Measurements from ENCODE around the gene RGS10.

DNA sequence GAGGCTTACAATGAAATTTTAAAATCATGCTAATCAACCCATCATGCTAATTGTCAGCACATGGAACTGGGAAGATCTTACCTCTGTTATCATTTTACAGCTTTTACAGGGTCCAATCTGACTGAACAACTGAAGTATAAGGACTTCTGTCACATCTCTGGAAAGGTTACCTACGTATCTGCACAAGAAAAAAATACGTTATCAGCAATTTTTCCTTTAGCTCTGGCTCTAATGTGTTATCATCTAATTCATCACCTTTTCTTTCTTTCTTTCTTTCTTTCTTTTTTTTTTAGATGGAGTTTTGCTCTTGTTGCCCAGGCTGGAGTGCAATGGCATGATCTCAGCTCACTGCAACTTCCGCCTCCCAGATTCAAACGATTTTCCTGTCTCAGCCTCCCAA is 45.6 kb upstream of the RGS10 start:
- TF ChIP-seq, protein P1, sequence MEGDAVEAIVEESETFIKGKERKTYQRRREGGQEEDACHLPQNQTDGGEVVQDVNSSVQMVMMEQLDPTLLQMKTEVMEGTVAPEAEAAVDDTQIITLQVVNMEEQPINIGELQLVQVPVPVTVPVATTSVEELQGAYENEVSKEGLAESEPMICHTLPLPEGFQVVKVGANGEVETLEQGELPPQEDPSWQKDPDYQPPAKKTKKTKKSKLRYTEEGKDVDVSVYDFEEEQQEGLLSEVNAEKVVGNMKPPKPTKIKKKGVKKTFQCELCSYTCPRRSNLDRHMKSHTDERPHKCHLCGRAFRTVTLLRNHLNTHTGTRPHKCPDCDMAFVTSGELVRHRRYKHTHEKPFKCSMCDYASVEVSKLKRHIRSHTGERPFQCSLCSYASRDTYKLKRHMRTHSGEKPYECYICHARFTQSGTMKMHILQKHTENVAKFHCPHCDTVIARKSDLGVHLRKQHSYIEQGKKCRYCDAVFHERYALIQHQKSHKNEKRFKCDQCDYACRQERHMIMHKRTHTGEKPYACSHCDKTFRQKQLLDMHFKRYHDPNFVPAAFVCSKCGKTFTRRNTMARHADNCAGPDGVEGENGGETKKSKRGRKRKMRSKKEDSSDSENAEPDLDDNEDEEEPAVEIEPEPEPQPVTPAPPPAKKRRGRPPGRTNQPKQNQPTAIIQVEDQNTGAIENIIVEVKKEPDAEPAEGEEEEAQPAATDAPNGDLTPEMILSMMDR (IDR thresholded peaks at IDR 0.05): no peak
- TF ChIP-seq POLR2A (IDR thresholded peaks at IDR 0.05): no peak

Data from tibial nerve (tissue), 3 donors.